HEK293 (cell line): ENCODE measurements around the gene RACGAP1.

Source experiments
- AEBP2 ChIP-seq: fragments of 450-650 bp; formaldehyde crosslinking; IDR thresholded peaks from 2 replicates; pipeline ENCODE4 v1.5.1; 2016; ENCODE audit warnings: missing biosample characterization, missing genetic modification characterization, borderline replicate concordance
- FEZF1 ChIP-seq: fragments of 450-650 bp; formaldehyde crosslinking; IDR thresholded peaks from 2 replicates; pipeline ENCODE4 v1.5.1; 2016; ENCODE audit warnings: missing biosample characterization, missing genetic modification characterization
- HOXD13 ChIP-seq: sonication (generic); formaldehyde crosslinking; IDR thresholded peaks from 2 replicates; pipeline ENCODE4 v1.8.0; 2022; ENCODE audit warnings: missing genetic modification reagents, borderline replicate concordance
- IKZF3 ChIP-seq: fragments of 450-650 bp; IDR thresholded peaks from 2 replicates; pipeline ENCODE4 v1.5.0; 2018; ENCODE audit warnings: missing biosample characterization, mild to moderate bottlenecking, missing genetic modification characterization, moderate library complexity
- PRDM10 ChIP-seq: fragments of 450-650 bp; formaldehyde crosslinking; IDR thresholded peaks from 2 replicates; pipeline ENCODE4 v1.5.1; 2016; ENCODE audit warnings: missing biosample characterization, missing genetic modification characterization
- REPIN1 ChIP-seq: fragments of 450-650 bp; formaldehyde crosslinking; IDR thresholded peaks from 2 replicates; pipeline ENCODE4 v1.5.1; 2017; ENCODE audit warnings: missing biosample characterization, missing genetic modification characterization, low read depth
- SETDB1 ChIP-seq: IDR thresholded peaks from one replicate; pipeline ENCODE4 v1.6.1; 2017; ENCODE audit warnings: mild to moderate bottlenecking, low read length, moderate library complexity, mixed read lengths; ENCODE audit not compliant: insufficient read length
- ZBTB1 ChIP-seq: fragments of 450-650 bp; formaldehyde crosslinking; IDR thresholded peaks from 2 replicates; pipeline ENCODE4 v1.5.1; 2016; ENCODE audit warnings: missing biosample characterization, missing genetic modification characterization
- ZBTB11 ChIP-seq: fragments of 450-650 bp; formaldehyde crosslinking; conservative IDR thresholded peaks from 2 replicates; pipeline ENCODE4 v1.5.1; 2016; ENCODE audit warnings: low read depth, missing biosample characterization, missing genetic modification characterization
- ZBTB26 ChIP-seq: fragments of 450-650 bp; formaldehyde crosslinking; optimal IDR thresholded peaks from 2 replicates; pipeline ENCODE3; 2016; ENCODE audit warnings: missing biosample characterization, mild to moderate bottlenecking, missing genetic modification characterization
- ZEB2 ChIP-seq: fragments of 450-650 bp; formaldehyde crosslinking; IDR thresholded peaks from 2 replicates; pipeline ENCODE4 v1.5.1; 2016; ENCODE audit warnings: missing biosample characterization, missing genetic modification characterization
- ZFHX2 ChIP-seq: fragments of 450-650 bp; formaldehyde crosslinking; conservative IDR thresholded peaks from 2 replicates; pipeline ENCODE4 v1.5.1; 2016; ENCODE audit warnings: missing biosample characterization, missing genetic modification characterization
- ZIC2 ChIP-seq: fragments of 450-650 bp; formaldehyde crosslinking; IDR thresholded peaks from 2 replicates; pipeline ENCODE4 v1.5.1; 2016; ENCODE audit warnings: missing biosample characterization, missing genetic modification characterization
- ZNF10 ChIP-seq: fragments of 450-650 bp; formaldehyde crosslinking; IDR thresholded peaks from 2 replicates; pipeline ENCODE4 v1.5.1; 2017; ENCODE audit warnings: missing biosample characterization, missing genetic modification characterization
- ZNF16 ChIP-seq: fragments of 450-650 bp; formaldehyde crosslinking; IDR thresholded peaks from 2 replicates; pipeline ENCODE4 v1.5.1; 2016; ENCODE audit warnings: low read depth, missing biosample characterization, missing genetic modification characterization
- ZNF174 ChIP-seq: fragments of 450-650 bp; formaldehyde crosslinking; IDR thresholded peaks from 2 replicates; pipeline ENCODE4 v1.5.0; 2017; ENCODE audit warnings: missing biosample characterization, mild to moderate bottlenecking, missing genetic modification characterization
- ZNF2 ChIP-seq: fragments of 450-650 bp; formaldehyde crosslinking; IDR thresholded peaks from 2 replicates; pipeline ENCODE4 v1.5.1; 2016; ENCODE audit warnings: missing biosample characterization, missing genetic modification characterization
- ZNF239 ChIP-seq: fragments of 450-650 bp; formaldehyde crosslinking; IDR thresholded peaks from 2 replicates; pipeline ENCODE4 v1.5.1; 2016; ENCODE audit warnings: missing biosample characterization, missing genetic modification characterization
- ZNF24 ChIP-seq: fragments of 450-650 bp; formaldehyde crosslinking; IDR thresholded peaks from 2 replicates; pipeline ENCODE4 v1.5.1; 2016; ENCODE audit warnings: missing biosample characterization, missing genetic modification characterization
- ZNF274 ChIP-seq, 2 experiments: fragments of 200-500 bp in 1 of 2; fragments of 450-650 bp in 1 of 2; sonication (Bioruptor generic) in 1 of 2; formaldehyde crosslinking in 1 of 2; IDR thresholded peaks; 2 replicates each; pipeline versions ENCODE4 v1.5.1 to v1.6.1; 2014 to 2016; ENCODE audit warnings: borderline replicate concordance in 1 of 2, inconsistent platforms in 1 of 2, low read length in 1 of 2, missing biosample characterization in 1 of 2, missing genetic modification characterization in 1 of 2
- ZNF449 ChIP-seq: fragments of 450-650 bp; formaldehyde crosslinking; IDR thresholded peaks from 2 replicates; pipeline ENCODE4 v1.5.1; 2017; ENCODE audit warnings: missing biosample characterization, mild to moderate bottlenecking, missing genetic modification characterization, moderate library complexity
- ZNF76 ChIP-seq: fragments of 450-650 bp; formaldehyde crosslinking; IDR thresholded peaks from 2 replicates; pipeline ENCODE4; 2016; ENCODE audit warnings: low read depth, missing biosample characterization, missing genetic modification characterization, borderline replicate concordance
- ZNF768 ChIP-seq: fragments of 450-650 bp; formaldehyde crosslinking; IDR thresholded peaks from 2 replicates; pipeline ENCODE4 v1.5.1; 2018; ENCODE audit warnings: missing biosample characterization, mild to moderate bottlenecking, missing genetic modification characterization
- ZNF785 ChIP-seq: fragments of 450-650 bp; formaldehyde crosslinking; IDR thresholded peaks from 2 replicates; pipeline ENCODE4 v1.5.1; 2016; ENCODE audit warnings: missing biosample characterization, missing genetic modification characterization
- ZNF837 ChIP-seq: fragments of 450-650 bp; formaldehyde crosslinking; IDR thresholded peaks from 2 replicates; pipeline ENCODE4 v1.5.1; 2016; ENCODE audit warnings: missing biosample characterization, missing genetic modification characterization
- ZSCAN30 ChIP-seq: fragments of 450-650 bp; IDR thresholded peaks from 2 replicates; pipeline ENCODE4 v1.5.1; 2018; ENCODE audit warnings: missing biosample characterization, mild to moderate bottlenecking, missing genetic modification characterization, moderate library complexity
- ZSCAN4 ChIP-seq: fragments of 450-650 bp; formaldehyde crosslinking; IDR thresholded peaks from 2 replicates; pipeline ENCODE4 v1.5.1; 2017; ENCODE audit warnings: missing biosample characterization, missing genetic modification characterization

Gene RACGAP1

GRCh38 chr12:50039151-50039835 lies 14.0 kb upstream of the RACGAP1 start (continued):
- TF ChIP-seq ZNF76 (tag by site-specific recombination) (no peak), REPIN1 (tag by site-specific recombination) (no peak), ZNF239 (tag by site-specific recombination) (no peak), ZNF24 (tag by site-specific recombination) (no peak), IKZF3 (no peak), ZNF785 (tag by site-specific recombination) (no peak), ZNF837 (tag by site-specific recombination) (no peak), ZNF449 (tag by site-specific recombination) (no peak), FEZF1 (no peak), ZSCAN4 (no peak), AEBP2 (tag by site-specific recombination) (no peak), ZNF16 (tag by site-specific recombination) (no peak), ZNF174 (tag by site-specific recombination) (no peak), ZBTB26 (tag by site-specific recombination) (no peak), ZNF10 (tag by site-specific recombination) (no peak), ZNF274 (IDR thresholded peaks at IDR 0.05; ENCODE audit: low read length) (no peak), ZNF274 (tag by site-specific recombination; IDR thresholded peaks at IDR 0.05; ENCODE audit: borderline replicate concordance) (no peak), ZIC2 (no peak), PRDM10 (tag by site-specific recombination) (peak; percentile 38), SETDB1 (no peak), ZNF2 (tag by site-specific recombination) (peak; percentile 94), ZFHX2 (tag by site-specific recombination) (peak; percentile 69), ZBTB11 (no peak), ZBTB1 (tag by site-specific recombination) (no peak), ZSCAN30 (no peak), HOXD13 (no peak), ZNF768 (tag by site-specific recombination) (no peak), ZEB2 (peak; percentile 59; the same call in 1 of the 2 replicates)
